Sigmoid colon (tissue), 7 donors: ENCODE results near the gene MAP2K2. TPM values are rescaled to one million over a fixed set of nuclear protein-coding genes. Genes with fewer than 3 reads are reported as not detected.
A peak's percentile ranks its signal among the peaks of the same experiment; 100 is the strongest.

Experiments
- DNase-seq: peaks from one replicate; pipeline ENCODE4 v3.0.0-alpha.2; 2019
- H3K27ac ChIP-seq, 4 donors: fragments of 200-600 bp; sonication (generic); one replicate each; pipeline ENCODE4 v1.5.1; 2016 to 2019; ENCODE audit warnings: mild to moderate bottlenecking in 1 of 4
- H3K27me3 ChIP-seq, 3 donors: fragments of 200-600 bp; sonication (generic); one replicate each; pipeline ENCODE4 v1.5.1; 2019; ENCODE audit warnings: mild to moderate bottlenecking in 1 of 3
- H3K36me3 ChIP-seq, 4 donors: fragments of 200-600 bp; sonication (generic); one replicate each; pipeline ENCODE4 v1.5.1; 2016 to 2019
- H3K4me1 ChIP-seq, 4 donors: fragments of 200-600 bp; sonication (generic); one replicate each; pipeline ENCODE4 v1.5.1; 2017 to 2019
- H3K4me3 ChIP-seq, 4 donors: fragments of 200-600 bp; sonication (generic); one replicate each; pipeline ENCODE4 v1.5.1; 2017 to 2019; ENCODE audit warnings: mild to moderate bottlenecking in 2 of 4, moderate library complexity in 1 of 4
- H3K9me3 ChIP-seq, 4 donors: fragments of 200-600 bp in 3 of 4; sonication (generic) in 3 of 4; one replicate each; pipeline versions ENCODE4 v1.5.1 to v1.6.1; 2013 to 2019
- EP300 ChIP-seq, 4 donors: sonication (generic); formaldehyde crosslinking; IDR thresholded peaks; one replicate each; pipeline ENCODE4 v1.6.1; 2017; ENCODE audit warnings: antibody characterized with exemption in 4 of 4
- POLR2A ChIP-seq, 2 donors: fragments of 450-650 bp; IDR thresholded peaks; one replicate each; pipeline ENCODE4 v1.6.1; 2016; ENCODE audit warnings: antibody characterized with exemption in 2 of 2, mild to moderate bottlenecking in 2 of 2, moderate library complexity in 2 of 2
- POLR2AphosphoS5 ChIP-seq, 4 donors: sonication (generic); formaldehyde crosslinking; IDR thresholded peaks; one replicate each; pipeline ENCODE4 v1.6.1; 2017; ENCODE audit warnings: antibody characterized with exemption in 4 of 4
- WGBS, 2 donors: extraction: QIAGEN DNeasy Blood & Tissue Kit; methylation state at CpG; one replicate each; pipeline ENCODE4 v1.1.7; 2013; 5-methylcytosine and 5-hydroxymethylcytosine counted together
- intact Hi-C: fragments of 100-400 bp; cut with DNase I; formaldehyde crosslinking; loops from one replicate; pipeline ENCODE4 v1.15.1; 2023
- polyA plus RNA-seq, 3 donors: library from polyadenylated mRNA; stranded (reverse); fragments of 200-250 nt; gene quantifications; one replicate each; pipeline ENCODE4 v1.2.3, GENCODE V29; 2013
- total RNA-seq, 4 donors: library from RNA; depleted of rRNA; stranded (reverse); fragments of >200 nt; gene quantifications; one replicate each; pipeline ENCODE4 v1.1.0, GENCODE V29; 2016
- TF ChIP-seq, protein P1 (sequence below), 4 experiments: fragments of 450-650 bp in 3 of 4; fragments of 200-600 bp in 1 of 4; IDR thresholded peaks; one replicate each; pipeline ENCODE4 v1.5.1; 2016 to 2019; ENCODE audit warnings: antibody characterized with exemption in 4 of 4, mild to moderate bottlenecking in 3 of 4, moderate library complexity in 2 of 4
- donor health status: healthy with polysubstance abuse.
- donor health status: Bipolar disorder and iron deficiency.
- donor health status: healthy.

The MAP2K2 gene
- total and polyA plus RNA-seq, 7 donors: 48.2 to 278 (median 76.4) TPM

- no peak for DNase-seq
- Histone ChIP-seq H3K4me1 (peaks cover 0 to 74% (median 64%) of the 10 kb centered on the region in 4 donors), H3K27me3 (no peaks in the 10 kb centered on the region), H3K4me3 (peak overlapping the region in 3 of 4 donors; percentile 89 to 95 (median 89)), H3K27ac (peak overlapping the region; percentile 97 to 100 (median 98)), H3K36me3 (peaks cover 0 to 6% (median 3%) of the 10 kb centered on the region in 4 donors), H3K9me3 (no peaks in the 10 kb centered on the region)
- 16 to 64% methylated on average over 30 of the region's 30 CpGs for WGBS, 2 donors
- peak in 1 of 2 donors; percentile 5 for TF ChIP-seq POLR2A (IDR thresholded peaks at IDR 0.05)
- TF ChIP-seq POLR2AphosphoS5 (IDR thresholded peaks at IDR 0.05): no peak
- intact Hi-C loops: no loop called here
Observed at GRCh38 chr19:4062419-4063368, 61.2 kb downstream of the MAP2K2 start.

DNA sequence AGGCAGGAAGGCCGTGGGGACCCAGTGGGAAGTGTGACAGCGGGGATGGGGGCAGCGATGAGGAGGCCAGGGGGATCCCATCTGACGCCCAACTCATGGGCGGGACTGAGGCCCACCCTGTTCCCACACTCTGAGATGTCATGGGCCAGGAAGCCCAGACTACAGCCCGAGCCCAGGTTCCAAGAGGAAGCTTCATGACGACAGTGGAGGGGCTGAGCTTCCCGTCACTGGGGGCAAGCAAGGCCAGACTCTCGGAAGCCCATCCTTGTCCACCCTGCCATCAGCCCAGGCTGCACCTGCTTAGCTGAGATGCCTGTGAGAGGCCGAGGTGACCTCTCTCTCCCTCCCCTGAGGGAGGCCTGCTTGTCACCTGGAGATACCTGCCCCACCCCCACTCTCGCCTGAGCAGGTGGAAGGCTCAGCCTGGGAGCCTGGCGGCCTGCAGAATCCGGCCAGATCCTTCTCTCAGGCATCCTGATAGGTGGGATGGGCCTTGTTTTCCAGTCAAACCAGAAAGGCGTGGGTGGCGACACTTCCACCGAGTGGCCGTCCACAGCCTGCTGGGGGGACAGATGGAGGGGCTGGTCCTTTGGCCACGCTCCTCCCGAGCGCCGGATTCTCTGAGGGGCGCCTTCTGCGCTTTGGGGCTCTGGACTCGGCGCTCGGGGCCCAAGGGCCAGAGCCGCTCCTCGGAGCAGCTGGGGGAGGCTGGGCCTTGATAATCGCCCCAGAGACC lies 62.1 kb downstream of the MAP2K2 start:
- Histone ChIP-seq H3K4me3 (peak overlapping the region; percentile 22 to 89 (median 64)), H3K9me3 (no peaks in the 10 kb centered on the region), H3K4me1 (peaks cover 0 to 73% (median 67%) of the 10 kb centered on the region in 4 donors), H3K27ac (peak overlapping the region; percentile 97 to 100 (median 98)), H3K36me3 (peaks cover 0 to 6% (median 3%) of the 10 kb centered on the region in 4 donors), H3K27me3 (no peaks in the 10 kb centered on the region)
- DNase-seq: peak; percentile 76
- intact Hi-C loops: no loop called here
- 13 to 63% methylated on average over 29 of the region's 29 CpGs for WGBS, 2 donors
- TF ChIP-seq POLR2A (IDR thresholded peaks at IDR 0.05) (no peak), POLR2AphosphoS5 (IDR thresholded peaks at IDR 0.05) (no peak), EP300 (IDR thresholded peaks at IDR 0.05) (no peak)
- TF ChIP-seq, protein P1, sequence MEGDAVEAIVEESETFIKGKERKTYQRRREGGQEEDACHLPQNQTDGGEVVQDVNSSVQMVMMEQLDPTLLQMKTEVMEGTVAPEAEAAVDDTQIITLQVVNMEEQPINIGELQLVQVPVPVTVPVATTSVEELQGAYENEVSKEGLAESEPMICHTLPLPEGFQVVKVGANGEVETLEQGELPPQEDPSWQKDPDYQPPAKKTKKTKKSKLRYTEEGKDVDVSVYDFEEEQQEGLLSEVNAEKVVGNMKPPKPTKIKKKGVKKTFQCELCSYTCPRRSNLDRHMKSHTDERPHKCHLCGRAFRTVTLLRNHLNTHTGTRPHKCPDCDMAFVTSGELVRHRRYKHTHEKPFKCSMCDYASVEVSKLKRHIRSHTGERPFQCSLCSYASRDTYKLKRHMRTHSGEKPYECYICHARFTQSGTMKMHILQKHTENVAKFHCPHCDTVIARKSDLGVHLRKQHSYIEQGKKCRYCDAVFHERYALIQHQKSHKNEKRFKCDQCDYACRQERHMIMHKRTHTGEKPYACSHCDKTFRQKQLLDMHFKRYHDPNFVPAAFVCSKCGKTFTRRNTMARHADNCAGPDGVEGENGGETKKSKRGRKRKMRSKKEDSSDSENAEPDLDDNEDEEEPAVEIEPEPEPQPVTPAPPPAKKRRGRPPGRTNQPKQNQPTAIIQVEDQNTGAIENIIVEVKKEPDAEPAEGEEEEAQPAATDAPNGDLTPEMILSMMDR (IDR thresholded peaks at IDR 0.05): no peak

DNA sequence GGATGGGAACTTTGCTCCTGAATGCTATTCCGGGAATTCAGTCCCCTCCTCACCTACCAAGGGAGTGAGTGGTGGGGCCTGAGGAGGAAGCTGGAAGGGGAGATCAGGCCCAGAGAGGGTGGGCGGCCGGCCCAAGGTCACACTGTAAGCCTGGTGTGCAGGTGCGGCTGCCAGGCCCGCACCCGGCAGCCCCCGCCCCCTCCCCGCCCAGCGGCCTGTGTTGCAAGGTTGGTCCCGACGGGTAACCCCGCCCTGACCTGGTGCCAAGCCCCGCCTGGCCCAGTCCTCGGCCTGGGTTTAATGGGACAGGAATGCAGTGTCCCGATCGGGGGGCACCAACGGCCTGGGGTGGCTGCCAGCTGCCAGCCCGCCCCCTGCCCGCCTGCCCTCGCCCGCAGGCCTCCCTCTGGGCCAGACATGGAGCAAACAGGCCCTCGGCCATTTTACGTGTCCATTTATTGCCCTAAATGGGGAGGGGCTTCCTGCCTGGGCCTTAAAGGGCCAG lies 62.7 kb downstream of the MAP2K2 start:
- Histone ChIP-seq H3K9me3 (no peaks in the 10 kb centered on the region), H3K27ac (peak overlapping the region; percentile 97 to 100 (median 98)), H3K36me3 (peaks cover 0 to 6% (median 3%) of the 10 kb centered on the region in 4 donors), H3K4me1 (peaks cover 0 to 73% (median 67%) of the 10 kb centered on the region in 4 donors), H3K4me3 (peak overlapping the region; percentile 22 to 89 (median 64)), H3K27me3 (no peaks in the 10 kb centered on the region)
- TF ChIP-seq POLR2AphosphoS5 (IDR thresholded peaks at IDR 0.05): peak; percentile 13 to 49 (median 44)
- TF ChIP-seq, protein P1 (IDR thresholded peaks at IDR 0.05): no peak
- DNase-seq: peak; percentile 94
- WGBS, 2 donors: 4 to 36% methylated on average over 23 of the region's 23 CpGs
- intact Hi-C loops: no loop called here

- H3K4me1 ChIP-seq: peaks cover 0 to 75% (median 69%) of the 10 kb centered on the region in 4 donors
- TF ChIP-seq EP300 (IDR thresholded peaks at IDR 0.05): no peak
- TF ChIP-seq, protein P1 (IDR thresholded peaks at IDR 0.05): no peak
- TF ChIP-seq POLR2A (IDR thresholded peaks at IDR 0.05): no peak
- WGBS, 2 donors: 14 to 64% methylated on average over 16 of the region's 16 CpGs
- intact Hi-C loops: no loop called here
- peak; percentile 71 for DNase-seq
- no peaks in the 10 kb centered on the region for H3K9me3 ChIP-seq
- H3K36me3 ChIP-seq: peaks cover 0 to 6% (median 3%) of the 10 kb centered on the region in 4 donors
- H3K4me3 ChIP-seq: peak overlapping the region; percentile 22 to 89 (median 64)
- peak overlapping the region; percentile 97 to 100 (median 98) for H3K27ac ChIP-seq
- no peaks in the 10 kb centered on the region for H3K27me3 ChIP-seq
Observed at GRCh38 chr19:4060621-4061177, 63.2 kb downstream of the MAP2K2 start.
